Measurements from ENCODE around the gene NT5DC4.

GRCh38 chr2:112699984-112700667, 20.7 kb upstream of the NT5DC4 start:
- TF ChIP-seq EZH2phosphoT487 (IDR thresholded peaks at IDR 0.05; ENCODE audit: insufficient read depth, low read depth) (no peak), EZH2 (IDR thresholded peaks at IDR 0.05; ENCODE audit: insufficient read depth, poor library complexity, severe bottlenecking) (no peak)

Data from GM23248 (cell line).